ENCODE data around the gene IL20RB. TPM values are rescaled to one million over a fixed set of nuclear protein-coding genes. Genes with fewer than 3 reads are reported as not detected.
A peak's percentile ranks its signal among the peaks of the same experiment; 100 is the strongest.

IL20RB gene
- total and polyA plus RNA-seq, 10 donors: 0.33 to 3.1 (median 0.85) TPM

DNA sequence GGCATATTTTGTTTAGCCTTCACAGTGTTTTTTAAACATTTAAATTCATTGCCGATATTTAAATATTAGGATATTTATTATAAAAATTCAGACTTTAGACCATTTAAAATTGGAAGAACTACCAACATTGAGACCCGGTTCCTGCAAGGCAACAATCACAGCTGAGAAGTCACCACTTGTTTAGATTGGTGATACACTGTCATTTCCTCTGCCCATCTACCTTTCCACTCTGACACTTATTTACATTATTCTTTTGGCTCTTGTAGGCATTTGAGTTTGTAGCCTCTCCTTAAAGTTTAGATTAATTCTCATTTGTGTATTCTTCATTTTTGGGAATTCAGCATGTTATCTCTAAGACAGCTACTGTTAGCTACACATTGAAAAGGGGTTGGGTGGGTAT, 10.3 kb upstream of the IL20RB start:
- H3K4me1 ChIP-seq: peaks cover 8 to 63% (median 41%) of the 10 kb centered on the region in 6 donors
- peak overlapping the region in 2 of 8 donors; percentile 18 to 24 for H3K27ac ChIP-seq
- TF ChIP-seq POLR2A (IDR thresholded peaks at IDR 0.05): no peak
- intact Hi-C loops (cut with DNase I; ENCODE audit: low total_unique reads): no loop called here
- peaks cover 0 to 19% (median 8%) of the 10 kb centered on the region in 6 donors for H3K36me3 ChIP-seq
- H3K9me3 ChIP-seq: no peaks in the 10 kb centered on the region
- whole genome bisulfite sequencing, 5 donors: 48 to 51% (median 50%) methylated on average over 2 of the region's 2 CpGs
- no peaks in the 10 kb centered on the region for H3K27me3 ChIP-seq (replicated peaks in 1 of 7)
- no peak overlapping the region for H3K4me3 ChIP-seq
- DNase-seq: no peak

DNA sequence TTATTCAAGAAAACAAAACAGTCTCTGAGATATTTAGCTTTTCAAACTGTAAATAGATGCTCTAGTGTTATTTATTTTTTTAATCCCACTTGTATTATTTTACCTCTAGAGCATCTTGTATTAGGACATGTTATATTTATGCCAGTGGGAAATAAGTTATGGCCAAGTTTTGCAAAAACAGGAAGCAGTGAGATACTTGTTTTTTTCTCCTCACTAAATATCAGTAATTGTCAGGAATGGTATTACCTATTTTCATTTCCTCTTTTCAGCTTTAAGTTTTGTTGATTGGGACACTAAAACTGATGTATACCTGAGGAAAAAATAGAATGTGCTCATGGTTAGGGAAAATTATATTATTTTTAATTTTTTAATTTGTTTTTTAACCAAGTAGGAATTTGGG, 8.6 kb upstream of the IL20RB start:
- peaks cover 5 to 48% (median 31%) of the 10 kb centered on the region in 6 donors for H3K4me1 ChIP-seq
- no peak for DNase-seq
- TF ChIP-seq POLR2AphosphoS5 (IDR thresholded peaks at IDR 0.05) (no peak), CTCF (IDR thresholded peaks at IDR 0.05 in 8 of 11, conservative IDR thresholded peaks at IDR 0.05 in 3 of 11) (no peak), POLR2A (IDR thresholded peaks at IDR 0.05) (no peak)
- H3K36me3 ChIP-seq: peaks cover 0 to 19% (median 8%) of the 10 kb centered on the region in 6 donors
- no peak overlapping the region for H3K27ac ChIP-seq
- no peak overlapping the region for H3K4me3 ChIP-seq
- intact Hi-C loops (cut with DNase I; ENCODE audit: low total_unique reads): no loop called here
- H3K9me3 ChIP-seq: no peaks in the 10 kb centered on the region
- H3K27me3 ChIP-seq (replicated peaks in 1 of 7): no peaks in the 10 kb centered on the region

DNA sequence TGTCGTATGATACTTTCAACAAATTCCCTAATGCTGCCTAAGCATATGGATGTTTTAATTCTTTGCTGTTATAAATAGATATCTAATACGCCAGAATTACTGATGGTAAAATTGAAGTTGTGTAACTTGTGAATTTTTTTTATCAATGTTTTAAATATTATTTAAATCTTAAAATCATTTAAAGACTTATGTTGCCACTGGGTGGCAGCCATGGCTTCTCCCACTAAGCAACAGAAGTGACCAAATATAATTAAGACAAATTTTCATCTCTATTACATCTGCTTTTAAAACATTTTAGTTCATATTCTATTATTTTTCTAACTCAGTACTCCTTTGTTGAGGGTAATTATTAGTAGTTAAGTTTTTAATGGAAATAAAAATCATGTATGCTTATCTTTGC, 8.1 kb upstream of the IL20RB start:
- Histone ChIP-seq H3K27ac (no peak overlapping the region), H3K36me3 (peaks cover 0 to 19% (median 8%) of the 10 kb centered on the region in 6 donors), H3K9me3 (no peaks in the 10 kb centered on the region), H3K4me3 (no peak overlapping the region), H3K4me1 (peaks cover 5 to 44% (median 27%) of the 10 kb centered on the region in 6 donors), H3K27me3 (replicated peaks in 1 of 7) (no peaks in the 10 kb centered on the region)
- TF ChIP-seq CTCF (IDR thresholded peaks at IDR 0.05 in 8 of 11, conservative IDR thresholded peaks at IDR 0.05 in 3 of 11): no peak
- TF ChIP-seq POLR2AphosphoS5 (IDR thresholded peaks at IDR 0.05): no peak
- TF ChIP-seq POLR2A (IDR thresholded peaks at IDR 0.05): no peak
- intact Hi-C loops (cut with DNase I; ENCODE audit: low total_unique reads): no loop called here
- no peak for DNase-seq
- WGBS, 5 donors: 89 to 94% (median 92%) methylated on average over 2 of the region's 2 CpGs

DNA sequence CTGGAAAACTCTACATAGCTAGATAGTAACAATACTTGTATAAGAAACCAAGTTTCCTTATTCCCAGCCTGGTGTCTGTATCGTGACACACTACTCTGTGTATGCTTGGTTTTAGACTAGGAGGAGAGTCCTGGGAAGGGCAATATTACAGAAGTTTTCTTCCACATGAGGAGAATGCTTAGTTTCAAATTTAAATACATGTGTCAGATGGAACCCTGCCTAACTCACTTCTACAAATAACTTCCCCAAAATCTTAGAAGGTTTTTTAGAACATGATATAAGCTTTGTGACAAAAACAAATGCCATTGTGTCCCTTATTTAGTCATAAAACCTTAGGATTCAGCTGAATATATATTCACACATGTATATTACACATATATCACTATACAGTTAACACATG, 7.2 kb upstream of the IL20RB start:
- Histone ChIP-seq H3K27ac (no peak overlapping the region), H3K4me3 (no peak overlapping the region), H3K27me3 (replicated peaks in 1 of 7) (no peaks in the 10 kb centered on the region), H3K4me1 (peaks cover 5 to 51% (median 27%) of the 10 kb centered on the region in 6 donors), H3K9me3 (no peaks in the 10 kb centered on the region), H3K36me3 (peaks cover 0 to 17% (median 7%) of the 10 kb centered on the region in 6 donors)
- WGBS, 5 donors: 31 to 74% (median 47%) methylated on average over 1 of the region's 1 CpG
- intact Hi-C loops (cut with DNase I; ENCODE audit: low total_unique reads): no loop called here
- TF ChIP-seq CTCF (IDR thresholded peaks at IDR 0.05 in 8 of 11, conservative IDR thresholded peaks at IDR 0.05 in 3 of 11) (no peak), POLR2A (IDR thresholded peaks at IDR 0.05) (no peak), POLR2AphosphoS5 (IDR thresholded peaks at IDR 0.05) (no peak)
- DNase-seq: no peak

DNA sequence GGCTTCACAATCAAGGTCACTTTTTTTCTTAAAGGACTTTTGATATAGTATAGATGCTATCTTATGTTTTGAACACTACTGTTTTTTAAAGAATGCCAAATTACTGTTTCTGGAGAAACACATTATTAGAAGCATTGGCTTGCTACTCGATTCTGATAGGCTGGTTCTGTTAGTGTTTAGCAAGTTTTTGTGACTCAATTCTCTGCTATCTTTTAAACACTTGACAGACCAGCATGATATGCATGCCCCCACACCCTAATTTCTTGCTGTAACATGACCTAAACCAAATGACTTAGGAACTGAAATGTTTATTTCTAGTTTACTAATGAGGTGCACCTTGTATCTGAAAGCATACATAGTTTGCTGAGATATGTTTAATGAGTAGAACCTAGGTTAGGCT, 5.5 kb upstream of the IL20RB start:
- WGBS, 5 donors: 85 to 98% (median 88%) methylated on average over 1 of the region's 1 CpG
- peaks cover 0 to 8% (median 0%) of the 10 kb centered on the region in 6 donors for H3K36me3 ChIP-seq
- no peaks in the 10 kb centered on the region for H3K9me3 ChIP-seq
- DNase-seq: no peak
- H3K27me3 ChIP-seq (replicated peaks in 1 of 7): no peaks in the 10 kb centered on the region
- H3K4me3 ChIP-seq: no peak overlapping the region
- TF ChIP-seq POLR2A (IDR thresholded peaks at IDR 0.05): no peak
- TF ChIP-seq CTCF (IDR thresholded peaks at IDR 0.05 in 8 of 11, conservative IDR thresholded peaks at IDR 0.05 in 3 of 11): no peak
- TF ChIP-seq POLR2AphosphoS5 (IDR thresholded peaks at IDR 0.05): no peak
- intact Hi-C loops (cut with DNase I; ENCODE audit: low total_unique reads): no loop called here
- H3K4me1 ChIP-seq: peaks cover 5 to 46% (median 27%) of the 10 kb centered on the region in 6 donors
- no peak overlapping the region for H3K27ac ChIP-seq

Measured in spleen (tissue), 11 donors.